Activated naive CD8-positive, alpha-beta T cell (primary cell): ENCODE measurements around the gene AKIRIN2.

ENCODE experiments used
- H3K27ac Mint-ChIP-seq: one replicate; pipeline ENCODE4 v1.8.0; 2021; ENCODE audit warnings: mixed read lengths
- H3K27me3 Mint-ChIP-seq: one replicate; pipeline ENCODE4 v1.8.0; 2021; ENCODE audit warnings: mixed read lengths
- H3K36me3 Mint-ChIP-seq: one replicate; pipeline ENCODE4 v1.8.0; 2021; ENCODE audit warnings: mixed read lengths
- H3K4me1 Mint-ChIP-seq: one replicate; pipeline ENCODE4 v1.8.0; 2021; ENCODE audit warnings: low read depth, mixed read lengths
- H3K4me3 Mint-ChIP-seq: one replicate; pipeline ENCODE4 v1.8.0; 2021; ENCODE audit warnings: mild to moderate bottlenecking, mixed read lengths
- H3K9me3 Mint-ChIP-seq: one replicate; pipeline ENCODE4 v1.8.0; 2021; ENCODE audit warnings: low read depth, mixed read lengths

Gene AKIRIN2

DNA sequence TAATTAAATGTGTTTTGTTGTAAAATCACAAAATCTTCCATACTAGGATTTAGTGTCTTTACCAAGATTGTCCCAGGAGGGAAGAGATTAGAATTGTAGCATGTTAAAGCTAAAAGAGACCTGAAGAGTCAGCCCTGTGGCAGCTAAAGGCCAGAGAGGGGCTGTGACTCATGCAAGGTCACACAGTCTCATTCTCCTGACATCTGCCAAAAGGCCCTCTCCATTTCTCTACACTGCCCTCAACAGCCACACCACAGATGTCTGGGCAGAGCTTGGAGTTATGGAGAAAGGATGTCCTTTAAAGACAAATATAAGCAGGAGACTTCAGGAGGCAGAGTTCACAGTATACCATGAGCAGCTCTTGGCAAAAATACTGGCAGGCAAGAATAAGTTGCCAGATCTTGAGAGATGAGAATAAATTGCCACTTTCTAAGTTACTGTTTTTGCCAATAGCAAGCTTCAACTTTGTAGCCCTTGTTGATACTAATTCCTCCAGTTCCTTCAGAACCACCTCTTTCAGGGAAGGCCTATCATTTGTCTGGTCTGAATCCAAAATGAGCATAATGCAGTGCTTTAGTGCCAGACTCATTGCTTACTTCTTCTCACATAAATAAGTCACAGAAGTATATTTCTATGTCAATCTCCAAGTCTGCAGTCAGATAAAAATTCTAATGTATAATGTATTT is 41.7 kb downstream of the AKIRIN2 start:
- no peak overlapping the region for H3K4me3 Mint-ChIP-seq
- H3K27me3 Mint-ChIP-seq: no peaks in the 10 kb centered on the region
- H3K27ac Mint-ChIP-seq: no peak overlapping the region
- no peaks in the 10 kb centered on the region for H3K9me3 Mint-ChIP-seq
- peaks cover 10% of the 10 kb centered on the region for H3K36me3 Mint-ChIP-seq
- peaks cover 10% of the 10 kb centered on the region for H3K4me1 Mint-ChIP-seq

DNA sequence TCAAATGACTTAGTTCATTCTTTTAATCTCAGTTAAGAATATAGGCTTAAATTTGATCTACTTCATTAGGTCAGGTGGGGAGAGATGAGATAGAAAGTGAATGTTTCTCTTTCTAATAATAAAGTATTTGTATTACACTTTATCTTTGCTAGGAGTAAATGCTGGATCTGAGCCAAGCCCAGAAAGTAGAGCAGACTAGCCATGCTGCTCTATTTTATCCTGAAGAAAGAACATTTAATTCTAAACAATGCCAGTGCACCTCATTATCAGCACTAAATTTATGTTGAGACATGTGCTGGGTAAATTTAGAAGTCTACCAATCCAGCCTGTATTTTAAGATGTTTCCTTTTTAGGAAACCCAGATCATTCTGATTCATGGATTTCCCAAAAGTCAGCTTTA is 43.5 kb downstream of the AKIRIN2 start:
- Mint-ChIP-seq H3K27ac (no peak overlapping the region), H3K27me3 (no peaks in the 10 kb centered on the region), H3K4me1 (peaks cover 10% of the 10 kb centered on the region), H3K4me3 (no peak overlapping the region), H3K36me3 (peaks cover 19% of the 10 kb centered on the region), H3K9me3 (no peaks in the 10 kb centered on the region)

DNA sequence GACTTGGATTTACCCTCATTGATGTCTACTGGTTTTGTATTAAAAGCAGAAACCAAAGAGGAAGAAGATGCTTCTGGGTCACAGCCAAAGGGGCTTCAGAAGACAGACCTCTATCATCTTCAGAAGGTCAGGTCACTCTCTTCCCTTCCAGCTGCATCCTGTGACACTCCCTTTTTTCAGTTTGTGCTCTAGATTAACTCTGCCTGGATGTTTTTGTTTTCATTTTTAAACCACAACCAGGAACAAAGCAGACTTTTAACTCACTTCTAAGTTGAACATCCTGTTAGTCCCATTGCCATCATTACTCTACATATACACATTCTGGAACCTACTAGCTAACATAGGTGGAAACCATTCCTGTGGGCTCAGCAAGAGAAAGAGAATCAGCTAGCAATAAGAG is 45.2 kb downstream of the AKIRIN2 start:
- H3K4me1 Mint-ChIP-seq: peaks cover 21% of the 10 kb centered on the region
- peaks cover 28% of the 10 kb centered on the region for H3K36me3 Mint-ChIP-seq

DNA sequence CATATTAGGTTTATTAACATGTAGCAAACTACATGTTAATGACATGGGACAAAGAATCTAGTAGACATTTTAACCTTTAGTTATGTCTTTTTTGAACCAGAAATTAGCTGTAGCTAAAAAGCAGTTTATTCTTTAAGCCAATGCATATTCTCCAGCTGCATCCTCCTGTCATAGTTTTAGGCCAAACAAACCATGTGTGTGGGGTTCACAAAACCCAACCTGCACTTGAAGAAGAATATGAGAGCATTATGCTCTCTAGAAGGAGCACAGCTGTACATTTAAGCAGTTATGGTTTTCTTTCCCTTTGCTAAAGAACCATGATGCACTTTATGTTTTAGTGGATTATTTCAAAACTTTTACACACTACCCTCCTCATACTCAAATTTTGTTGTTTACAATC is 46.2 kb downstream of the AKIRIN2 start:
- Mint-ChIP-seq H3K36me3 (peaks cover 32% of the 10 kb centered on the region), H3K4me1 (peaks cover 21% of the 10 kb centered on the region), H3K9me3 (no peaks in the 10 kb centered on the region), H3K4me3 (no peak overlapping the region), H3K27me3 (no peaks in the 10 kb centered on the region), H3K27ac (no peak overlapping the region)

More for the DNA sequence above, 45.2 kb downstream of the AKIRIN2 start:
- H3K27ac Mint-ChIP-seq: no peak overlapping the region
- no peaks in the 10 kb centered on the region for H3K9me3 Mint-ChIP-seq
- H3K27me3 Mint-ChIP-seq: no peaks in the 10 kb centered on the region
- H3K4me3 Mint-ChIP-seq: no peak overlapping the region

DNA sequence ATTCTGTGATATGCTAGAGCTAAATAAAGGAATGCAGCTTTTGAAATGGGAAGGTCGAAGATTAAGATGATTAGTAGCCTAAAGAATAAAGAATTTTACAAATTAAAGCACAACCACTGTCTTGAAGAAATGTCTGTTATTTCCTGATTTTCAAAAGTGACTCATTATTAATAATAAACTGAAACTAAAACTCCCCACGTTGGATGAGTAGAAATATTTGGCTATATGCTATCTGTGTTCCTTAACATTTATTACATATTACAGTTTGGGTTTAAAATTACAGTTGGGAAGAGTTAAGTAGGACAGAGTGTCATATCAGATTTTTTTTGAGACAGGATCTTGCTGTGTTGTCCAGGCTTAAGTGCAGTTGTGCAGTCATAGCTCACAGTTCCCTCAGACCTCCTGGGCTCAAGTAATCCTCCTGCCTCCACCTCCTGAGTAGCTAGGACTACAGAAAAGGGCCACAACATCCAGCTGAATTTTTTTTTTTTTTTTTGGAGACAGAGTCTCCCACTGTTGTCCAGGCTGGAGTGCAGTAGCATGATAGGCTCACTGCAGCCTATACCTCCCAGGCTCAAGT is 47.1 kb downstream of the AKIRIN2 start:
- no peaks in the 10 kb centered on the region for H3K9me3 Mint-ChIP-seq
- H3K4me3 Mint-ChIP-seq: no peak overlapping the region
- H3K4me1 Mint-ChIP-seq: peaks cover 21% of the 10 kb centered on the region
- no peak overlapping the region for H3K27ac Mint-ChIP-seq
- no peaks in the 10 kb centered on the region for H3K27me3 Mint-ChIP-seq
- peaks cover 32% of the 10 kb centered on the region for H3K36me3 Mint-ChIP-seq

DNA sequence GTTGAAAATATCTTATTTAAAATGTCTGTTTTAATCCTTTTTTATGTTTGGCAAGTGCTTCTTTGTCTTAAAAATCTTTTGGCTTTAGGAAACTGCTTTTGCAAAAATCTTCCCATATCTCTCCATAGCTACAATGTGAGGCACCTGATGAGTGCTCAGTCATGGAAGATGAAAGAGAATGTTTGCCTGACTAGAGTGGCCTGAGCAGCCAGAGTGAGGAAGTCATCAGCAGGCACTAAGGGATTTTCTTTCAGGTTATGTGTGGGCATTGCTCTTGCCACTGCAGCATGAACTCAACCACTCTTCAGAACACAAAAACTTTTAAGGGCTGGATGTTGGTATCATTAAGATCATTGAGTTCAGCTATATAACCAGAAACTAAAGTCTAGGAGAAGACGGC is 47.9 kb downstream of the AKIRIN2 start:
- peaks cover 32% of the 10 kb centered on the region for H3K36me3 Mint-ChIP-seq
- H3K9me3 Mint-ChIP-seq: no peaks in the 10 kb centered on the region
- H3K4me1 Mint-ChIP-seq: peaks cover 21% of the 10 kb centered on the region
- no peak overlapping the region for H3K27ac Mint-ChIP-seq
- H3K4me3 Mint-ChIP-seq: no peak overlapping the region
- no peaks in the 10 kb centered on the region for H3K27me3 Mint-ChIP-seq

DNA sequence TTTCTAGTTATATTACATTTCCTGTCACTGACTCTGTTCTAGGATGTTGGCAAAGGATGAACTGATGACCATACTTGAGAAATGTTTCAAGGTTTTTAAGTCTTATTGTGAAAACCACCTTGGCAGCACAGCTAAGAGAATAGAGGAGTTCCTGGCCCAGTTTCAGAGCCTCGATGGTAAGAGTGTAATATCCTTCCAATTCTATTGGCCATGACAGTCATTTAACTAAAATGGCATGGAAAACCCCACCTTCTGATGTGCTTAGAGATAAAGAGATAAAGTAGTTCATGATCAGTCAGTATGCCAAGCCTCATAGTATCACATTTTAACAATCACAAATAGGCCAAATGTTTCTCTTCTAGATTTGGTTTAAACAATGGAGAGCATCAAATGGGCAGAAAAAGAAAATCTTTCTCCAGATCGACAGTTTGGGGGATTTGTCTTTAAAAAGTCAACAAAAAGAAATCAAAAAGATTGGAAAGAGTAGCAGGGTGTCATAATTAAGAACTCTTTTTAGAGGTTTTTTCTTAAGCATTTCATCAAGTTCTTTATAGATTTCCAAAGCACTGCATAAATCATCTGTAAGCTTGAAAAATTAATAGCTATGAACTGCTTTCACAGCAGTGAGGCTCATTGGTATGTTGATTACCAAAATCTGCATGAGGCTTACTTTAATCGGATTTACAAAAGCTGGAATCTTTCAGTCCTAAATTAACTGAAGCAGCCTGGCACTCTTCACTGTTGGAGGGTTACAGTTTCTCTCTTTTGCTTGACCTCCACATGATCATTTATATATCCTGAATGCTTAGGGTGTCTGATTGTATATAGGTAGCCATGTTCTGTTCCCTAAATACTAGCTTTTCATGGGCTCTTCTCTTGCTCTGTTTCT is 48.7 kb downstream of the AKIRIN2 start:
- Mint-ChIP-seq H3K36me3 (peaks cover 31% of the 10 kb centered on the region), H3K4me3 (no peak overlapping the region), H3K27me3 (no peaks in the 10 kb centered on the region)

DNA sequence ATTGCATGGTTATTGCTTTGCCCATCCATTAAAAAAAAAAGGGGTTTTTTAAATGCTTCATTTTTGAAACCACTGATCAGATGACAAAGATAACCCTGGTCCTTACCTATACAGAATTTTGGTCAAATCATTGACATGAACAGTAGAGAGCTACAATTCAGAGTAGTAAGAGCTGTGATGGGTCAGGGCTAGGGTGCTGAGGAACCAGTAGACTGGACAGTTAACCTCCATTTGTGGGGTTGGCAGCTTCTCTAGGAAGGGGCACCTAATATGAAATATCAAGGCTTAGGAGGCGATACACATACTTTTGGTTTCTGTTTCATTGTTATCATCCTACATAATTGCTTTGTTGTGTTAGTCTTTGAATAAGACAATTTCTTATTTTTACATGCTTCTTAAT is 57.0 kb downstream of the AKIRIN2 start:
- H3K36me3 Mint-ChIP-seq: peaks cover 10% of the 10 kb centered on the region
- H3K4me3 Mint-ChIP-seq: peak overlapping the region; percentile 60
- no peaks in the 10 kb centered on the region for H3K9me3 Mint-ChIP-seq
- no peak overlapping the region for H3K27ac Mint-ChIP-seq
- no peaks in the 10 kb centered on the region for H3K27me3 Mint-ChIP-seq
- H3K4me1 Mint-ChIP-seq: peaks cover 10% of the 10 kb centered on the region

More for the DNA sequence above, 48.7 kb downstream of the AKIRIN2 start:
- Mint-ChIP-seq H3K27ac (no peak overlapping the region), H3K4me1 (peaks cover 21% of the 10 kb centered on the region), H3K9me3 (no peaks in the 10 kb centered on the region)

DNA sequence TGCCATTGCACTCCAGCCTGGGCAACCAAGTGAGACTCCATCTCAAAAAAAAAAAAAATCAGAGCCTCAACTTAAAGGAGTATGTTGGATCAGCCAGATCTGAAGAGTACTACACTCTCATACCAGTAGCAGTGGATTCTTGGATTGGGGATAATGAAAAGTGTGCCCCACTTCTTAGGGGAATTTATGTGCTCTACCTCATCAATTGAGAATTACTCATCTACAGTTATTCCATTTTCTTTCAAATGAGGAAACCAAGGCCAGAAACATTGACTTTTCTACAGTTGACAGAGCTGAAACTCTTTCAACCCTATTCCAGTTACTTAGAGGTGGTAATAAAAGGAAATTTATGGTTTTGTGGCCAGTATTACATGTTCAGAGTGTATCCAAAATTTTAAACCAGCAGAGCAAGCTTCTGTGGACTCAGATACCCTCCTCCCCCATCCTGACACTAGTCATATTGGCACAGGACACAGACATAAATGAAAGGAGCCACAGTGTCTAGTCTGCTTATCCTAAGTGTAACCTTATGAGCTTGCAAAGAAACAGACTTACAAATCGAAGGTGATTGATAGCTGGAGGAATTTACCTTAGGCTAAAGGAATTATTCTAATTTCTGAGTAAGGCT is 60.9 kb downstream of the AKIRIN2 start:
- Mint-ChIP-seq H3K36me3 (peaks cover 7% of the 10 kb centered on the region), H3K9me3 (no peaks in the 10 kb centered on the region), H3K27ac (no peak overlapping the region), H3K27me3 (no peaks in the 10 kb centered on the region), H3K4me1 (peaks cover 10% of the 10 kb centered on the region), H3K4me3 (no peak overlapping the region)

DNA sequence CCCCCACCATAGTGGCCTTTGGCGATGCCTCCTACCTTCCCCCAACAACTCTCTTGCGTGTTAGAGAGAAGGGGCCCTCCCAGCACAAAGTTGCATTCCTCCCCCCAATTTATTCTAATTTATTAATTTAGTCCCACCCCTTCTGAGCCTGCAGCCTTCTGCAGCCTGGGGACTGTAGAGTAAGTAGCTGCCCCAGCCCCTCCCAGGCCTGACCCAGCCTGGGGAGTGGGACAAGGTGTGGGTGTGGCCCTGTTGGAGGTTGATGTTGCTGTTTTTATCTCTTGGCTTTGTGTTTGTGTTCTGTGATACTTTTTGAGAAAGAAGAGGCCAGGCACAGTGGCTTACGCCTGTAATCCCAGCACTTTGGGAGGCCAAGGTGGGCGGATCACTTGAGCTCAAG is 62.7 kb downstream of the AKIRIN2 start:
- Mint-ChIP-seq H3K4me1 (peaks cover 2% of the 10 kb centered on the region), H3K4me3 (no peak overlapping the region), H3K27me3 (no peaks in the 10 kb centered on the region), H3K36me3 (peaks cover 14% of the 10 kb centered on the region), H3K27ac (no peak overlapping the region), H3K9me3 (no peaks in the 10 kb centered on the region)

DNA sequence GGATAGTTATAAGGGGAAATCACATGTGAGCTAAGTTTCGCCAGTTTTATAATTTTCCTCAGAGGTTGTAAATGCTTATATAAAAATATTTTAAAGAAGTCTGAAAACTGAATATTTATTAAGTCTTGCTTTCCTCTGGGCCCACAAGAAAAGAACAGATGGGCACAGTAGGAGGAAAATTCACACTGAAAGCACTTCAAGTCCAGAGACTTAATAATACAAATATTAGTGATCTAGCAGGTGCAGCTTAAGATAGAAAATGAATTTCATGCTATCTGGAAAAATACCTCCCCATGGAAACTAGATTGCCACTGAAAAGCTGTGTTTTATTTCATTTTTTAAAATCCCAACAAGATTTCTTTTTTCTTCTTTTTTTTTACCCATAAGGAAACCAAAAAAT is 64.9 kb downstream of the AKIRIN2 start:
- H3K4me3 Mint-ChIP-seq: no peak overlapping the region
- H3K36me3 Mint-ChIP-seq: peaks cover 16% of the 10 kb centered on the region
- peaks cover 2% of the 10 kb centered on the region for H3K4me1 Mint-ChIP-seq
- no peaks in the 10 kb centered on the region for H3K27me3 Mint-ChIP-seq
- H3K9me3 Mint-ChIP-seq: no peaks in the 10 kb centered on the region
- no peak overlapping the region for H3K27ac Mint-ChIP-seq

DNA sequence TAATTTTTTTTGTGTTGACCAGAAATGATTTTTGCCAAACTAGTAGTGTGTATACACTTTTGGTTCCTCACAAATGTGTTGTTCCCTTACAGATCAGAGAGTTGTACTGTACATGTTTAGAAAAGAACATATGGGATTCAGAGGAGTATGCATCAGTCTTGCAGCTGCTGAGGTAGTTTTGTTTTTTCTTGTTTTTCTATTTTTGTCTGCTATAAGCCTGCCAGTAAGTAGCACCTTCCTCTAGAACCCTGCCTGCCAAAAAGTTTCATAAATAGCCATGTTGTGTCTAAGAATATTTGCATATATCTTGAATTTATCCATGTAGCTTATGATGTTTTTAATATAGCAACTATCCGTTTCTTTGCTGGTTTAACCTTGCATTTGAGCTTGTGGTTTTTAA is 65.7 kb downstream of the AKIRIN2 start:
- H3K4me3 Mint-ChIP-seq: no peak overlapping the region
- peaks cover 16% of the 10 kb centered on the region for H3K36me3 Mint-ChIP-seq
- no peak overlapping the region for H3K27ac Mint-ChIP-seq
- no peaks in the 10 kb centered on the region for H3K9me3 Mint-ChIP-seq
- H3K4me1 Mint-ChIP-seq: peaks cover 2% of the 10 kb centered on the region
- no peaks in the 10 kb centered on the region for H3K27me3 Mint-ChIP-seq

DNA sequence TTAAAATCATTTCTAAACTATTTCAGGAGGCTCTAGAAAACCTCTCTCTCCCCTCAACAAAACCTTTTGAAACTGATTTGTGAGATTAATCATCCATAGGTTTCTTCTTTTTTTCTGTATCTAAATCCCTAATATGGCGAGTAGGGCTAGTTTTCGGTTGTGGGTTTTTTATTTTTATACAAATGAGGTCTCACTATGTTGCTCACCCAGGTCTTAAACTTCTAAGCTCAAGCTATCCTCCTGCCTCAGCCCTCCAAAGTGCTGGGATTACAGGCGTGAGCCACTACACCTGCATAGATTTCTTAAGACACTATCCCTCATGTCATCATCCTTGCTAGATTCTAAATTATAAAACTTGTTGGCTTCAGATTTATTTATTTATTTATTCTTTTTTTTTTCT is 68.2 kb downstream of the AKIRIN2 start:
- no peaks in the 10 kb centered on the region for H3K27me3 Mint-ChIP-seq
- no peak overlapping the region for H3K27ac Mint-ChIP-seq
- H3K4me1 Mint-ChIP-seq: no peaks in the 10 kb centered on the region
- peaks cover 20% of the 10 kb centered on the region for H3K36me3 Mint-ChIP-seq
- H3K4me3 Mint-ChIP-seq: no peak overlapping the region
- H3K9me3 Mint-ChIP-seq: no peaks in the 10 kb centered on the region

DNA sequence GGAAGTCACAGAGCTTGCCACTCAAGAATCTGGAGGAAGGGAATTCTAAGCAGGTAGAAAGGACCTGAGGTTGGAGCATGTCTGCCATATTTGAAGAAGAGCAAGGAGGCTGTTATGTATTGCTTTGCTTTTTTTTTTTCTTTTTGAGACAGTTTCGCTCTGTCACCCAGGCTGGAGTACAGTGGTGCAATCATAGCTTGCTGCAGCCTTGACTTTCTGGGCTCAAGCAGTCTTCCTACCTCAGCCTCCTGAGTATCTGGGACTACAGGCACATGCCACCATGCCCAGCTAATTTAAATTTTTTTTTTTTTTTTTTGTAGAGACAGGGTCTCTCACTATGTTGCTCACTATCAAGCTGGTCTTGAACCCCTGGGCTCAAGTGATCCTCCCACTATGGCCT is 71.3 kb downstream of the AKIRIN2 start:
- Mint-ChIP-seq H3K4me1 (no peaks in the 10 kb centered on the region), H3K36me3 (peaks cover 20% of the 10 kb centered on the region), H3K4me3 (no peak overlapping the region), H3K9me3 (no peaks in the 10 kb centered on the region), H3K27me3 (no peaks in the 10 kb centered on the region), H3K27ac (no peak overlapping the region)

DNA sequence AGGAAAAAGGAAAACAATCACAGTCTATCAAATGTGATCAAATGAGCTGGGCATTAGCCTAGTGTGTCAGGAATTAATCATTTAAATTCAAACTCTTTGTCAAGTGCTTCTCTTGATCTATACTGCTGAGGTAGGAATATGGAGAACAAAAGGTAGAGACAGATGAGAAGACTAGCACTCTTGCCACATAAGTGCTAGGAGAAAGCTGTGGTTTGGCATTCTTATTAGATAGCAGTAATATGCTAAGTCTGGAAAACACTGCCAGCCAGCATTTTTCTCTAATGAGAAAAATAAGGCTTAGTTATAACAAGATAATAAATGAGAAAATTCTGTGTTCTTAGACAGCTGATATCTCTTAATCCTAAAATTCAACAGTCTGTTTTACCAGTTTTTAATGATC is 73.2 kb downstream of the AKIRIN2 start:
- Mint-ChIP-seq H3K4me1 (no peaks in the 10 kb centered on the region), H3K36me3 (peaks cover 18% of the 10 kb centered on the region), H3K27ac (no peak overlapping the region), H3K27me3 (no peaks in the 10 kb centered on the region), H3K9me3 (no peaks in the 10 kb centered on the region), H3K4me3 (no peak overlapping the region)
